GM18502 (cell line): ENCODE measurements around the gene BBS7.

Experiments
- ATAC-seq: cut with Tn5 transposase; IDR thresholded peaks from one replicate; pipeline ENCODE4 v1.9.1; 2021; ENCODE audit warnings: mild to moderate bottlenecking; ENCODE audit not compliant: unreplicated experiment, poor library complexity

The BBS7 gene

DNA sequence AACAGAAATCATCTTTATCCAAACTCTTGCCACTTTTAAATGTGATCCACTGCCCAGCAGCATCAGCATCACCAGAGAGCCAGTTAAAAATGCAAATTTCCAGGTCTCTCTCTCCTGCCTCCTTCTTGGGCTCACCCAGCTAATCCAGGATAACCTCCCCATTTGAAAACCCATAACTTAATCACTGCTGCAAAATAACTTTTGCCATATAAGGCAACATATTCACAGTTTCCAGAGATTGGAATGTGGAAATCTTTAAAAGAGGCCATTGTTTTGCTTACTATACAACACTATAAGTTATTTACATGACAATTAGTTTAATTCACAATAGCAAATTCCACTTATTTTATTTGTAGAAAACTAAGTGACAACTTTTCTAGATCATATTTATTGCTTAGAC is 74.0 kb downstream of the BBS7 start:
- no peak for ATAC-seq

DNA sequence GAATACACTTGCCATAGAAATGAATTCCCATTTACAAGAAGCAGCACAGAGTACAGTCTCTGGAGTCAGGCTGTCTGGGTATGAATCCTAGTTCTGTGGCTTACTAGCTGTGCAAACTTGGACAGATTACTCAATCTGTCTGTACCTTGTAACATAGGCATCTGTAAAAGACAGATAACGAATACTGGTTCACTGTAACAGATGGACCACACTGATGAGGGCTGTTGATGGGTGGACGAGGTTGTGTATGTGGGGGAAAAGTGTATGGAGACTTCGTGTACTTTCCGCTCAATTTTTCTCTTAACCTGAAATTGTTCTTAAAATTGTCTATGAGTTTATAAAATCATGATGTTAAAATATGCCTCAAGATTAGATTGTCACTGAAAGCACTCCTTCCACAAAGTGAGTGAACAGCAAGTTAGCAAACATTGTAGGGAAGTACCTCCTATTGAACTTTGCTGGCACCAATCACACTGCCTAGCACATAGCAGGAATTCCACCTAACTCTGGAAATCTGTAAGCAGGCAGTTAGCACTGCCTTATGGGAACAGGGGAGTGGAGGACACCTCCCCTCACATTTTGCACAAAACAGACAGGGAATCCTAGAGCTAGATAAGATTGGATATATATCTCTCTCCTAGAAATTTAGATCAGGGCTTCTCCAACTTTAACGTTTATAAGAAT is 75.6 kb downstream of the BBS7 start:
- no peak for ATAC-seq

DNA sequence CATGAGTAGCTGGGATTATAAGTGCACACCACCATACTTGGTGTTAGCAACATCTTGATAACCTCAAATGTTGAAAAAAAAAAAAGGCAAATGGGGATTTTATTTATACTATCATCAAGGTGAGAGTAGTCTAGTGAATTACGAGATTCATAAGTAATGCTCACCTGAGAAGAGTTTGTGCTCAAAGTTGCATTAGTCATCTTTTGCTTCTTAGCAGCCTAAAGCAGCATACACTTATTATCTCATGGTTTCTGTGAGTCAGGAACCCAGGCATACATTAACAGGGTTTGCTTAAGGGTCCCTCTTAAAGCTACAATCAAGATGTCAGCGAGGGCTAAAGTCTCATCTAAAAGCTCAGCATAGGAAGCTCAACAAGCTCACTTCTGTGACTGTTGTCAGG is 77.3 kb downstream of the BBS7 start:
- ATAC-seq, result no peak

DNA sequence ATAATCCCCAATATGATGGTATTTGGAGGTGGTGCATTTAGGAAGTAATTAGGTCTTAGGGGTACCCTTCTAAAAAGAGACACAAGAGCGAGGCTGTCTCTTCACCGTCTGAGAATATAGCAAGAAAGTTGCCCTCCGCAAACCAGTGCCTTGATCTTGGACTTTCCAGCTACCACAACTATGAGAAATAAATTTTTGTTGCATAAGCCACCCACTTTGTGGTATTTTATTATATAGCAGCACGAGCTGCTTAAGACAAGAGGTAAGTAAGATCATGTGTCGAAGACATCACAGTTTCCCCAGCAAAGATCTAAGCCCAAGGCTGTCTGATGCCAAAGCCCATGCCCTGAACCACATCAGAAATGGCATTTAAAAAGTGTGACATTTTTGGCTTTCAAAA is 78.8 kb downstream of the BBS7 start:
- no peak for ATAC-seq

DNA sequence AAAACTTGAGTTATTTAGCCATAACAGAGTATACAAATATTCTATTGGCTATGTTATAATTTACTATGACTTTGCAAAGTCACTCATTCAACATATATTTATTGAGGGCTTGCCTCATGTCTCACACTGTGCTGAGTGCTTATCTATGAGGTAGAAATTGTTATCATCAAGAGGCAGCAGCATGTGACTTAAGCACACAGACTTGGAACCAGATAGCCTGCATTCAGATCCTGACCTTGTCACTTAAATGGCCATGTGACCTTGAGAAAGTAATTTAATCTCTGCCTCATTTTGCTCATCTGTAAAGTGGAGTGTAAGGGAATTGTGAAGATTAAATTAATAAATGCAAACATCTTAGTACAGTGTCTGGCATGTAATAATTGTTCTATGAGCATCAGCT is 79.3 kb downstream of the BBS7 start:
- ATAC-seq, result no peak

GRCh38 chr4:121789960-121790829 is 80.1 kb downstream of the BBS7 start:
- no peak for ATAC-seq

DNA sequence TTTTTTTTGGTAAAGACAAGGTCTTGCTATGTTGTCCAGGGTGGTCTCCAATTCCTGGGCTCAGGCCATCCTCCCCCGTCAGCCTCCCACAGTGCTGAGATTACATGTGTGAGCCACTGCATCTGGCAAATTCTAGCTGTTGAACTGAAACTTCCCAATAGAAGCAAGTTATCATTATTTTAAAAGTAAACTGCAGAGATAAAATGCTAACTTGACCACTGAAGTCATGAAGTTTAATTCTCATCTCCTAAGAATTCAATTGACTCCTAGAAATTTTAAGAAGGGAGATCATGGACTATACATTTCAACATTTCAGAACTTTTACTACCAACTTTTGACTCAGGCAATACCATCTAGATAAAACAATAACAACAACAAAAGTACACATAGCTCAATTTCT is 80.8 kb downstream of the BBS7 start:
- peak; percentile 13 for ATAC-seq

DNA sequence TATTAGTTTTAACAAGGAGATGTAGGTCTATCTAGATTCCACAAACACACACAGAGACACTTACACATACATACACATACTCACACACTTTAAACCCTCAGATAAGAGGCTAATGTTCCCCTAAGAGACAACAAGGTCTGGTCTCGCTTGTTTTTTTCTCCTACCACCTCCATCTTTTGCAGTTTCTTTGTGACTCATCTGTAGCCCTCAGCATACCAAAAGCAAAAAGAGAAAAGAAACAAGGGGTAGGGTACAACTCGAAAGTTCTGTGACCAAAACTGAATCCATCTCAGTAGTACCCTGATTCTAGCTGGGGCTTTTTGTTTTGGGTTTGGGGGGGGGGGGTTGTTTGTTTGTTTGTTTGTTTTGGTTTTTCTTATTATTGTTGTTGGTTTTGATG is 81.4 kb downstream of the BBS7 start:
- peak; percentile 95 for ATAC-seq

DNA sequence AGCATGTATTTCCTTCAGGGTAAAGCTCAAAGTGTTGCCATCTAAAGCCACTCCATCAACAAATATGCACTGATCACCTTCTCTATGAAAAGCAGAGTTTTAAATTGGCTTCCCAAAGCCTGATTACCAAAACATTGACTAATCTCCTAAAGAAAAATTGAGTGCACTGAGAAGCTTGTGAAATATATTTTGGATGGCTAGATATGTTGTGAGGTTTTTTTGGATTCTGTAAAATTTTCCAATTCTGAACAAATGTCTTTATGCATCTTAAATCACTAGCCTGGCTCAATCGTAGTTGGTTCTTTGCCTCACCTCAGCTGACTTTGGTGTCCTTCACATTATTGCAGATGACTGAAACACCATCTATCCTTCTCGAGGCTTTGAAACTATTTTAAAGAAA is 84.1 kb downstream of the BBS7 start:
- no peak for ATAC-seq

GRCh38 chr4:121785479-121785878 is 84.8 kb downstream of the BBS7 start:
- no peak for ATAC-seq

- no peak for ATAC-seq
These were observed 85.3 kb downstream of the BBS7 start for GRCh38 chr4:121784975-121785374.

DNA sequence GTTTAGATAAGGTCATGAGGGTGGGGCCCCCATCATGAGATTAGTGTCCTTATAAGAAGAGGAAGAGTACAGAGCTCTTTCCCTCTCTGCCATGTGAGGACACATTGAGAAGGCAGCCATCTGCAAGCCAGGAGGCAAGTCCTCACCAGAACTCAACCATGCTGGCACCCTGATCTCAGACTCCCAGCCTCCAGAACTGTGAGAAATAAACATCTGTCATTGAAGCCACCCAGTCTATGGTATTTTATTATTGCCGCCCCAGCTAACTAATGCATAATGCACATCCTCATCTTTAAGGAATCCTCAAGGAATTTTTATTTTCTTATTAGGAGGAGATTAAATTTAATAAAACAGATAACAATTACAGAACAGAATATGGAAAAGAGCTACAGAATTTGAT is 85.9 kb downstream of the BBS7 start:
- no peak for ATAC-seq

DNA sequence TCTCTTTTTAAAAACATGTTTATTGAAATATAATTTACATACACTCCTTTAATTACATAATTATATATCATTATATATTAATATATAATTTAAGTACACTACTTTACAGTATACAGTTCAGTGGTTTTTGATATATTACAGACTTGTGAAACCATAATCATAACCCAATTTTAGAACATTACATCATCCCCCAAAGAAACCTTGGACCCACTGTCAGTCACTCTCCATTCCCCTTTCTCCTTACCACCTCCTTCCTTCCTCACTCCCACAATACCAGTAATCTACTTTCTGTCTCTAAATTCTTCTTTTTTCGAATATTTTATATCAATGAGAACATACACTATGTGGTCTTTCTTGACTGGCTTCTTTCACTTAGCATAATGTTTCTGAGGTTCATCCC is 87.1 kb downstream of the BBS7 start:
- ATAC-seq, result no peak

GRCh38 chr4:121778991-121779628 is 91.2 kb downstream of the BBS7 start:
- no peak for ATAC-seq

DNA sequence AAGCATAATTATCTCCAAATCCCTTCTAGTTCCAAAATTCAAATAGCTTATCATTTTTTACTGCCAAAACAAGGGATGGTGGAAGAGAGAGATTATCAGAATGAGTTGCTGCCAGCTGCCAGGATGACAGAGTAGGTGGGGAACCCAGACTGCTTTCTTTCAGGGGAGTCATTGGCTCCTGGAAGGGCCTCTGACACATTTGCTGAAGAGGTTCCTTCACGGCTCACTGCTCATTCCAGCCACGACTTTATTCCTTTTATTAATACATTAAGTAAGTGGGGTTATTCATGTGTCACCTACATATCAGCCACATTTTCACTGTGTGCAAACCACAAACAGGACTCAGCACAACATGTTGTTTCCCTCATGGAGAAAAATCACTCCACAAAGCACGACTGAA is 92.6 kb downstream of the BBS7 start:
- ATAC-seq, result peak; percentile 86

- ATAC-seq, result no peak
These were observed 93.5 kb downstream of the BBS7 start for GRCh38 chr4:121776610-121777401.
